Measurements from ENCODE around the gene SEMA4A. TPM values are rescaled to one million over a fixed set of nuclear protein-coding genes. Genes with fewer than 3 reads are reported as not detected.
"Not testable (repeated sequence)": the region's sequence is repeated elsewhere in the genome, so short reads cannot be mapped to it uniquely, and the experiment has no call there.

SEMA4A gene
- total RNA-seq, 5 donors from 2014 or later (not counting 1 experiment from before 2014, with no cell fraction given), result 1.5 to 12.0 (median 2.2) TPM

- Mint-ChIP-seq H3K4me3 (peak overlapping the region; percentile 79 to 95 (median 95)), H3K27me3 (no peaks in the 10 kb centered on the region), H3K9me3 (no peaks in the 10 kb centered on the region), H3K4me1 (peaks cover 37 to 54% (median 50%) of the 10 kb centered on the region in 3 donors), H3K27ac (peak overlapping the region; percentile 57 to 77), H3K36me3 (peaks cover 9% of the 10 kb centered on the region)
- Histone ChIP-seq H3K36me3 (ENCODE audit: control insufficient read depth in 2 of 2, extremely low read depth in 1 of 2, insufficient read depth in 1 of 2, low read length in 1 of 2) (peaks cover 4 to 23% of the 10 kb centered on the region in 2 donors), H3K9me3 (no peaks in the 10 kb centered on the region), H3K27me3 (replicated peaks in 1 of 2; ENCODE audit: control insufficient read depth in 2 of 2, extremely low read depth in 1 of 2, insufficient read depth in 2 of 2, low read length in 1 of 2) (no peaks in the 10 kb centered on the region), H3K4me1 (ENCODE audit: control insufficient read depth in 1 of 2, extremely low read depth in 1 of 2, insufficient read depth in 2 of 2, low read length in 2 of 2) (peaks cover 7 to 44% of the 10 kb centered on the region in 2 experiments), H3K4me3 (ENCODE audit: control insufficient read depth in 1 of 2, extremely low read depth in 1 of 2, low read length in 1 of 2) (no peak overlapping the region), H3K27ac (ENCODE audit: low read length) (peak overlapping the region; percentile 97)
- DNase-seq (no peak), ATAC-seq (replicated peaks in 1 of 4) (no peak)
- CTCF ChIA-PET, result interaction anchor here (0.6 to 2.7 kb wide), 6 partner anchors 11 to 891 kb away, joined by 3 to 40 read pairs (median 4); no protein-coding TSS in a partner anchor
- POLR2A ChIA-PET, result interaction anchor here in 1 of 2 donors (0.6 to 1.9 kb wide), 4 partner anchors 20 to 292 kb away, joined by 3 to 32 read pairs (median 3); partner anchors contain the start of gene SLC25A44
- 75% methylated on average over 3 of the region's 16 CpGs for WGBS (ENCODE audit: insufficient coverage)
Measured at GRCh38 chr1:156214024-156214748, 60.8 kb downstream of the SEMA4A start.

GRCh38 chr1:156216361-156217086 is 63.1 kb downstream of the SEMA4A start:
- Mint-ChIP-seq H3K36me3 (peaks cover 13% of the 10 kb centered on the region), H3K4me1 (peaks cover 48 to 68% (median 65%) of the 10 kb centered on the region in 3 donors)
- H3K27ac Mint-ChIP-seq; H3K9me3 Mint-ChIP-seq; H3K27ac ChIP-seq (ENCODE audit: low read length); ATAC-seq (replicated peaks in 1 of 4); POLR2A ChIA-PET; H3K27me3 ChIP-seq (replicated peaks in 1 of 2; ENCODE audit: control insufficient read depth in 2 of 2, extremely low read depth in 1 of 2, insufficient read depth in 2 of 2, low read length in 1 of 2); H3K4me3 ChIP-seq (ENCODE audit: control insufficient read depth in 1 of 2, extremely low read depth in 1 of 2, low read length in 1 of 2); CTCF ChIA-PET; H3K4me3 Mint-ChIP-seq; H3K27me3 Mint-ChIP-seq; H3K9me3 ChIP-seq: not testable (repeated sequence)
- peaks cover 5 to 21% of the 10 kb centered on the region in 2 donors for H3K36me3 ChIP-seq (ENCODE audit: control insufficient read depth in 2 of 2, extremely low read depth in 1 of 2, insufficient read depth in 1 of 2, low read length in 1 of 2)
- peak in 1 of 35 experiments; percentile 43 for DNase-seq
- peaks cover 7 to 46% of the 10 kb centered on the region in 2 experiments for H3K4me1 ChIP-seq (ENCODE audit: control insufficient read depth in 1 of 2, extremely low read depth in 1 of 2, insufficient read depth in 2 of 2, low read length in 2 of 2)
- 98% methylated on average over 25 of the region's 55 CpGs for WGBS (ENCODE audit: insufficient coverage)

- peak overlapping the region; percentile 43 to 62 (median 57) for H3K4me3 Mint-ChIP-seq
- H3K9me3 Mint-ChIP-seq, result no peaks in the 10 kb centered on the region
- ChIA-PET CTCF (interaction anchor here (0.6 to 0.8 kb wide), 3 partner anchors 12 to 24 kb away, joined by 3 to 6 read pairs (median 3); partner anchors contain the start of gene SLC25A44 (in 1 of the 2)), POLR2A (interaction anchor here (0.5 to 0.9 kb wide), 3 partner anchors 123 to 946 kb away, joined by 3 to 9 read pairs (median 3); no protein-coding TSS in a partner anchor)
- peaks cover 46 to 72% (median 71%) of the 10 kb centered on the region in 3 donors for H3K4me1 Mint-ChIP-seq
- peaks cover 23% of the 10 kb centered on the region for H3K36me3 Mint-ChIP-seq
- peaks cover 7 to 43% of the 10 kb centered on the region in 2 experiments for H3K4me1 ChIP-seq (ENCODE audit: control insufficient read depth in 1 of 2, extremely low read depth in 1 of 2, insufficient read depth in 2 of 2, low read length in 2 of 2)
- no peaks in the 10 kb centered on the region for H3K9me3 ChIP-seq
- no CpG with 5 or more reads among the region's 2 CpGs for WGBS (ENCODE audit: insufficient coverage)
- peaks cover 13 to 29% of the 10 kb centered on the region in 2 donors for H3K36me3 ChIP-seq (ENCODE audit: control insufficient read depth in 2 of 2, extremely low read depth in 1 of 2, insufficient read depth in 1 of 2, low read length in 1 of 2)
- DNase-seq, result peak in 2 of 35 experiments; percentile 8 to 52
- peak in 3 of 4 experiments; percentile 34 to 43 (median 41) for ATAC-seq (replicated peaks in 1 of 4)
- H3K27me3 ChIP-seq (replicated peaks in 1 of 2; ENCODE audit: control insufficient read depth in 2 of 2, extremely low read depth in 1 of 2, insufficient read depth in 2 of 2, low read length in 1 of 2), result no peaks in the 10 kb centered on the region
- peak overlapping the region; percentile 52 for H3K27ac ChIP-seq (ENCODE audit: low read length)
- no peaks in the 10 kb centered on the region for H3K27me3 Mint-ChIP-seq
- H3K27ac Mint-ChIP-seq, result peak overlapping the region; percentile 89 to 92
- H3K4me3 ChIP-seq (ENCODE audit: control insufficient read depth in 1 of 2, extremely low read depth in 1 of 2, low read length in 1 of 2), result no peak overlapping the region
Measured at GRCh38 chr1:156217871-156218270, 64.5 kb downstream of the SEMA4A start.

- DNase-seq, result no peak
- no peaks in the 10 kb centered on the region for H3K27me3 ChIP-seq (replicated peaks in 1 of 2; ENCODE audit: control insufficient read depth in 2 of 2, extremely low read depth in 1 of 2, insufficient read depth in 2 of 2, low read length in 1 of 2)
- 100% methylated on average over 4 of the region's 9 CpGs for WGBS (ENCODE audit: insufficient coverage)
- H3K9me3 ChIP-seq, result no peaks in the 10 kb centered on the region
- Mint-ChIP-seq H3K9me3 (no peaks in the 10 kb centered on the region), H3K4me3 (no peak overlapping the region), H3K4me1 (peaks cover 31 to 63% (median 61%) of the 10 kb centered on the region in 3 donors), H3K27ac (peak overlapping the region in 1 of 2 donors; percentile 39), H3K27me3 (no peaks in the 10 kb centered on the region), H3K36me3 (peaks cover 33% of the 10 kb centered on the region)
- POLR2A ChIA-PET, result no interaction called here
- CTCF ChIA-PET, result interaction anchor here (0.6 kb wide), 2 partner anchors 282 to 584 kb away, joined by 4 to 5 read pairs; no protein-coding TSS in a partner anchor
- no peak overlapping the region for H3K4me3 ChIP-seq (ENCODE audit: control insufficient read depth in 1 of 2, extremely low read depth in 1 of 2, low read length in 1 of 2)
- H3K4me1 ChIP-seq (ENCODE audit: control insufficient read depth in 1 of 2, extremely low read depth in 1 of 2, insufficient read depth in 2 of 2, low read length in 2 of 2), result peaks cover 4 to 30% of the 10 kb centered on the region in 2 experiments
- no peak overlapping the region for H3K27ac ChIP-seq (ENCODE audit: low read length)
- peaks cover 14 to 33% of the 10 kb centered on the region in 2 donors for H3K36me3 ChIP-seq (ENCODE audit: control insufficient read depth in 2 of 2, extremely low read depth in 1 of 2, insufficient read depth in 1 of 2, low read length in 1 of 2)
- ATAC-seq (replicated peaks in 1 of 4), result no peak
Measured at GRCh38 chr1:156220226-156220625, 66.8 kb downstream of the SEMA4A start.

GRCh38 chr1:156221986-156222692 is 68.8 kb downstream of the SEMA4A start:
- peaks cover 31 to 61% (median 60%) of the 10 kb centered on the region in 3 donors for H3K4me1 Mint-ChIP-seq
- DNase-seq (no peak), ATAC-seq (replicated peaks in 1 of 4) (no peak)
- CTCF ChIA-PET, result no interaction called here
- Histone ChIP-seq H3K36me3 (ENCODE audit: control insufficient read depth in 2 of 2, extremely low read depth in 1 of 2, insufficient read depth in 1 of 2, low read length in 1 of 2) (peaks cover 14 to 37% of the 10 kb centered on the region in 2 donors), H3K4me3 (ENCODE audit: control insufficient read depth in 1 of 2, extremely low read depth in 1 of 2, low read length in 1 of 2) (no peak overlapping the region), H3K9me3 (no peaks in the 10 kb centered on the region), H3K27ac (ENCODE audit: low read length) (no peak overlapping the region), H3K27me3 (replicated peaks in 1 of 2; ENCODE audit: control insufficient read depth in 2 of 2, extremely low read depth in 1 of 2, insufficient read depth in 2 of 2, low read length in 1 of 2) (no peaks in the 10 kb centered on the region), H3K4me1 (ENCODE audit: control insufficient read depth in 1 of 2, extremely low read depth in 1 of 2, insufficient read depth in 2 of 2, low read length in 2 of 2) (peaks cover 4 to 33% of the 10 kb centered on the region in 2 experiments)
- H3K36me3 Mint-ChIP-seq, result peaks cover 42% of the 10 kb centered on the region
- H3K4me3 Mint-ChIP-seq, result no peak overlapping the region
- H3K27ac Mint-ChIP-seq, result peak overlapping the region; percentile 79 to 88
- WGBS (ENCODE audit: insufficient coverage), result 76% methylated on average over 9 of the region's 13 CpGs
- no peaks in the 10 kb centered on the region for H3K9me3 Mint-ChIP-seq
- no peaks in the 10 kb centered on the region for H3K27me3 Mint-ChIP-seq
- POLR2A ChIA-PET, result no interaction called here

Measured in T-cell (primary cell).